ENCODE measurements around the gene CRYGB. TPM values are rescaled to one million over a fixed set of nuclear protein-coding genes. Genes with fewer than 3 reads are reported as not detected.

Gene CRYGB
- total RNA-seq, 4 donors from 2014 or later, result not detected

DNA sequence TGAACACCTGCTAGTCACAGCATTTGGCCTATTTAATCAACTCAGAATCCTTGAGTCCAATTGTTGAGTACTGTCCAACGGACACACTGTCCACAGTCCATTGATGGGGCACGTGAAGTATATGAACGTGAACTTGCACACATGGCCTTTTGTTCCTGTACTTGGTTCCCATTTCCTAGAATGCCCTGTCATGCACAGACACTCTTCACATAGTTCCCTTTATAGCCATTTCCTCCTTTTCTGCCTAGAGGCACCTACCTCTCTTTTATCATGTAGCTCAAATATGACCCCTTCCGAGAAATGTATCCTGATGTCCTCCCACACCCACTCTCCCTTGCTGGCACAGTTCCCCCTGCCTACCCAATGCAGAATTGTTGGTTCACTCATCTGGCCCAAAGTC is 26.2 kb upstream of the CRYGB start:
- no peak for DNase-seq (ENCODE audit: low spot score in 2 of 2)
- Histone ChIP-seq H3K27ac (no peak overlapping the region), H3K4me3 (no peak overlapping the region), H3K4me1 (peaks cover 6% of the 10 kb centered on the region), H3K36me3 (no peaks in the 10 kb centered on the region), H3K27me3 (no peaks in the 10 kb centered on the region), H3K9me3 (no peaks in the 10 kb centered on the region)
- no peak for TF ChIP-seq EP300 (IDR thresholded peaks at IDR 0.05)
- TF ChIP-seq POLR2A (IDR thresholded peaks at IDR 0.05), result no peak
- 69% methylated on average over 4 of the region's 4 CpGs for WGBS

- Histone ChIP-seq H3K4me1 (no peaks in the 10 kb centered on the region), H3K27me3 (no peaks in the 10 kb centered on the region), H3K36me3 (no peaks in the 10 kb centered on the region), H3K9me3 (no peaks in the 10 kb centered on the region), H3K4me3 (no peak overlapping the region), H3K27ac (no peak overlapping the region)
- TF ChIP-seq POLR2A (IDR thresholded peaks at IDR 0.05) (no peak), EP300 (IDR thresholded peaks at IDR 0.05) (no peak), POLR2AphosphoS5 (IDR thresholded peaks at IDR 0.05) (no peak)
- TF ChIP-seq, protein P1, sequence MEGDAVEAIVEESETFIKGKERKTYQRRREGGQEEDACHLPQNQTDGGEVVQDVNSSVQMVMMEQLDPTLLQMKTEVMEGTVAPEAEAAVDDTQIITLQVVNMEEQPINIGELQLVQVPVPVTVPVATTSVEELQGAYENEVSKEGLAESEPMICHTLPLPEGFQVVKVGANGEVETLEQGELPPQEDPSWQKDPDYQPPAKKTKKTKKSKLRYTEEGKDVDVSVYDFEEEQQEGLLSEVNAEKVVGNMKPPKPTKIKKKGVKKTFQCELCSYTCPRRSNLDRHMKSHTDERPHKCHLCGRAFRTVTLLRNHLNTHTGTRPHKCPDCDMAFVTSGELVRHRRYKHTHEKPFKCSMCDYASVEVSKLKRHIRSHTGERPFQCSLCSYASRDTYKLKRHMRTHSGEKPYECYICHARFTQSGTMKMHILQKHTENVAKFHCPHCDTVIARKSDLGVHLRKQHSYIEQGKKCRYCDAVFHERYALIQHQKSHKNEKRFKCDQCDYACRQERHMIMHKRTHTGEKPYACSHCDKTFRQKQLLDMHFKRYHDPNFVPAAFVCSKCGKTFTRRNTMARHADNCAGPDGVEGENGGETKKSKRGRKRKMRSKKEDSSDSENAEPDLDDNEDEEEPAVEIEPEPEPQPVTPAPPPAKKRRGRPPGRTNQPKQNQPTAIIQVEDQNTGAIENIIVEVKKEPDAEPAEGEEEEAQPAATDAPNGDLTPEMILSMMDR (IDR thresholded peaks at IDR 0.05), result no peak
- 54% methylated on average over 2 of the region's 2 CpGs for WGBS
- no peak for DNase-seq (ENCODE audit: low spot score in 2 of 2)
These were observed 19.2 kb upstream of the CRYGB start for GRCh38 chr2:208164951-208165755.

- no peaks in the 10 kb centered on the region for H3K4me1 ChIP-seq
- 71% methylated on average over 2 of the region's 2 CpGs for WGBS
- no peak within 1 kb of the TSS for H3K27ac ChIP-seq
- no peak for DNase-seq (ENCODE audit: low spot score in 2 of 2)
- H3K9me3 ChIP-seq, result no peaks in the 10 kb centered on the region
- H3K4me3 ChIP-seq, result no peak within 1 kb of the TSS
- no peak for TF ChIP-seq EP300 (IDR thresholded peaks at IDR 0.05)
- TF ChIP-seq POLR2A (IDR thresholded peaks at IDR 0.05), result no peak
- no peak for TF ChIP-seq POLR2AphosphoS5 (IDR thresholded peaks at IDR 0.05)
- TF ChIP-seq, protein P1 (IDR thresholded peaks at IDR 0.05), result no peak
- no peaks in the 10 kb centered on the region for H3K27me3 ChIP-seq
- no peaks in the 10 kb centered on the region for H3K36me3 ChIP-seq
These were observed 17.5 kb upstream of the CRYGB start, which contains the start of gene CRYGA for GRCh38 chr2:208163489-208163888. Gene CRYGA (minus strand): TSS chr2:208163589. CDS start chr2:208163556, 33 bp downstream.

- no peak for DNase-seq (ENCODE audit: low spot score in 2 of 2)
- H3K4me1 ChIP-seq, result no peaks in the 10 kb centered on the region
- H3K4me3 ChIP-seq, result no peak overlapping the region
- no peaks in the 10 kb centered on the region for H3K27me3 ChIP-seq
- TF ChIP-seq POLR2AphosphoS5 (IDR thresholded peaks at IDR 0.05), result no peak
- TF ChIP-seq, protein P1 (IDR thresholded peaks at IDR 0.05), result no peak
- no peak for TF ChIP-seq POLR2A (IDR thresholded peaks at IDR 0.05)
- no peaks in the 10 kb centered on the region for H3K9me3 ChIP-seq
- no peak overlapping the region for H3K27ac ChIP-seq
- H3K36me3 ChIP-seq, result no peaks in the 10 kb centered on the region
- 34% methylated on average over 2 of the region's 2 CpGs for WGBS
These were observed 10.5 kb upstream of the CRYGB start for GRCh38 chr2:208156439-208156838.

GRCh38 chr2:208153156-208153555 is 7.2 kb upstream of the CRYGB start:
- no peak overlapping the region for H3K27ac ChIP-seq
- no peaks in the 10 kb centered on the region for H3K4me1 ChIP-seq
- H3K4me3 ChIP-seq, result no peak overlapping the region
- H3K27me3 ChIP-seq, result no peaks in the 10 kb centered on the region
- TF ChIP-seq, protein P1 (IDR thresholded peaks at IDR 0.05), result no peak
- TF ChIP-seq EP300 (IDR thresholded peaks at IDR 0.05), result no peak
- no peak for TF ChIP-seq POLR2A (IDR thresholded peaks at IDR 0.05)
- TF ChIP-seq POLR2AphosphoS5 (IDR thresholded peaks at IDR 0.05), result no peak
- H3K9me3 ChIP-seq, result no peaks in the 10 kb centered on the region
- no peaks in the 10 kb centered on the region for H3K36me3 ChIP-seq
- DNase-seq (ENCODE audit: low spot score in 2 of 2), result no peak
